Ovary (tissue), 3 donors: ENCODE results near the gene ZDHHC1.

Experiments used
- CTCF ChIP-seq, 3 donors: fragments of 450-650 bp in 2 of 3; fragments of 200-600 bp in 1 of 3; IDR thresholded peaks; one replicate each; pipeline versions ENCODE4 v1.5.1 to v1.8.0; 2016 to 2022; ENCODE audit warnings: antibody characterized with exemption in 3 of 3, mild to moderate bottlenecking in 1 of 3
- EP300 ChIP-seq: sonication (generic); formaldehyde crosslinking; IDR thresholded peaks from one replicate; pipeline ENCODE4 v1.6.1; 2017; ENCODE audit warnings: antibody characterized with exemption
- donor health status: DM: no; HTN: no; CAD: no.

GRCh38 chr16:67433131-67433719 is 16.9 kb upstream of the ZDHHC1 start:
- TF ChIP-seq CTCF (IDR thresholded peaks at IDR 0.05) (no peak), EP300 (no peak)
